Loucy (cell line): ENCODE data around the gene SINHCAF.
"Not testable (repeated sequence)": the region's sequence is repeated elsewhere in the genome, so short reads cannot be mapped to it uniquely, and the experiment has no call there.

Experiments
- CTCF ChIP-seq: fragments of 200-600 bp; sonication (generic); conservative IDR thresholded peaks from 2 replicates; pipeline ENCODE4 v1.5.1; 2014; ENCODE audit warnings: mild to moderate bottlenecking, antibody characterized with exemption, low read length
- EZH2phosphoT487 ChIP-seq: fragments of 200-600 bp; IDR thresholded peaks from 2 replicates; pipeline ENCODE4 v1.6.1; 2018; ENCODE audit warnings: antibody characterized with exemption, mild to moderate bottlenecking, moderate library complexity, borderline replicate concordance

GRCh38 chr12:31375422-31375821 is 49.5 kb upstream of the SINHCAF start:
- TF ChIP-seq CTCF, EZH2phosphoT487: not testable (repeated sequence)
